Panc1 (cell line): ENCODE results near the gene MLST8. TPM values are rescaled to one million over a fixed set of nuclear protein-coding genes. Genes with fewer than 3 reads are reported as not detected.

Experiments used
- ATAC-seq: fragments of 200-7000 bp; cut with Tn5 transposase; 2 replicates; pipeline ENCODE4 v1.9.1; 2020; ENCODE audit warnings: mild to moderate bottlenecking, moderate library complexity
- BruUV-seq: library from RNA; stranded (reverse); fragments of 400-500 nt; replicated peaks from 2 replicates; lab custom pipeline; 2021; lab: Mats Ljungman, UMichigan
- CTCF ChIA-PET: fragments of 300-600 bp; sonication (Branson Sonifier 250); formaldehyde crosslinking; loops from one replicate; lab custom pipeline; 2022; ENCODE audit warnings: antibody characterized with exemption; lab: Charles Lee
- POLR2A ChIA-PET: fragments of 300-600 bp; sonication (Branson Sonifier 250); formaldehyde crosslinking; loops from one replicate; lab custom pipeline; 2022; ENCODE audit warnings: antibody characterized with exemption; lab: Charles Lee
- DNase-seq: peaks from one replicate; pipeline ENCODE4 v3.0.0-alpha.2; 2010; ENCODE audit warnings: low read depth, low spot score
- H3K27ac ChIP-seq: 2 replicates; pipeline ENCODE4 v1.5.1; 2011; ENCODE audit warnings: mild to moderate bottlenecking, low read length, inconsistent platforms
- H3K27me3 ChIP-seq: fragments of 200-500 bp; sonication (Bioruptor generic); 2 replicates; pipeline ENCODE4 v1.6.0; 2014; ENCODE audit warnings: low read length, inconsistent platforms; ENCODE audit not compliant: control insufficient read depth, insufficient read depth
- H3K36me3 ChIP-seq: fragments of 200-500 bp; sonication (Bioruptor generic); 2 replicates; pipeline ENCODE4 v1.5.1; 2014; ENCODE audit warnings: inconsistent platforms, mild to moderate bottlenecking, low read length, moderate library complexity; ENCODE audit not compliant: control insufficient read depth, insufficient read depth
- H3K4me1 ChIP-seq: 2 replicates; pipeline ENCODE4 v1.5.1; 2011; ENCODE audit warnings: inconsistent platforms, mild to moderate bottlenecking, low read length, moderate library complexity; ENCODE audit not compliant: control insufficient read depth, insufficient read depth
- H3K4me3 ChIP-seq, 2 experiments: 2 replicates each; pipeline ENCODE4 v1.5.1; 2011 to 2012; ENCODE audit warnings: low read depth in 2 of 2, low read length in 2 of 2, mild to moderate bottlenecking in 2 of 2, inconsistent platforms in 1 of 2, moderate library complexity in 1 of 2
- H3K9me3 ChIP-seq: fragments of 200-500 bp; sonication (Bioruptor generic); 2 replicates; pipeline ENCODE4 v1.5.1; 2014; ENCODE audit warnings: low read depth, mild to moderate bottlenecking, inconsistent platforms, low read length, moderate library complexity; ENCODE audit not compliant: control insufficient read depth, insufficient read depth
- POLR2AphosphoS5 ChIP-seq: IDR thresholded peaks from 2 replicates; pipeline ENCODE4 v1.6.1; 2012; ENCODE audit warnings: mild to moderate bottlenecking, low read depth, low read length, moderate library complexity
- SIN3A ChIP-seq: IDR thresholded peaks from 2 replicates; pipeline ENCODE4 v1.6.1; 2012; ENCODE audit warnings: low read depth, mild to moderate bottlenecking, low read length, moderate library complexity, borderline replicate concordance; ENCODE audit not compliant: insufficient read depth
- TCF7L2 ChIP-seq: IDR thresholded peaks from 2 replicates; pipeline ENCODE4 v1.6.1; 2011; ENCODE audit warnings: mild to moderate bottlenecking, low read depth, low read length, inconsistent platforms
- in situ Hi-C: cut with HindIII; loops from 2 replicates; pipeline ENCODE4 v1.10.0; 2016; ENCODE audit warnings: low sequenced_read_pairs, low pct_unique_long_range_greater_than_20kb
- intact Hi-C: fragments of 100-400 bp; cut with micrococcal nuclease; formaldehyde crosslinking; loops from one replicate; pipeline ENCODE4 v1.10.0; 2022; ENCODE audit not compliant: unreplicated experiment
- total RNA-seq: library from RNA; stranded (reverse); gene quantifications from one replicate; pipeline ENCODE4 v1.2.1, GENCODE V29; 2021; ENCODE audit not compliant: unreplicated experiment
- TF ChIP-seq, protein P1 (sequence below): fragments of 450-650 bp; IDR thresholded peaks from 2 replicates; pipeline ENCODE4 v1.5.1; 2017; ENCODE audit warnings: mild to moderate bottlenecking
- TF ChIP-seq, protein P2 (sequence below), 2 experiments: IDR thresholded peaks; 2 replicates each; pipeline ENCODE4 v1.6.1; 2011 to 2012; ENCODE audit warnings: low read depth in 2 of 2, control low read depth in 1 of 2, low read length in 1 of 2, mild to moderate bottlenecking in 1 of 2, moderate library complexity in 1 of 2; ENCODE audit not compliant: insufficient read depth in 1 of 2

Gene MLST8
- total RNA-seq, 1 experiment from 2014 or later, result 91.1 TPM

- no TSS peak for BruUV-seq
- ChIA-PET CTCF (no interaction called here), POLR2A (no interaction called here)
- DNase-seq, result no peak
- Histone ChIP-seq H3K4me3 (no peak overlapping the region), H3K9me3 (no peaks in the 10 kb centered on the region), H3K27ac (no peak overlapping the region), H3K27me3 (no peaks in the 10 kb centered on the region), H3K36me3 (peaks cover 2% of the 10 kb centered on the region), H3K4me1 (peaks cover 2% of the 10 kb centered on the region; the same call in 1 of the 2 replicates)
- peak; percentile 36 for ATAC-seq
- intact Hi-C loops, result no loop called here
- in situ Hi-C loops, result no loop called here
- TF ChIP-seq SIN3A, result no peak
- TF ChIP-seq TCF7L2, result no peak
- TF ChIP-seq, protein P1, sequence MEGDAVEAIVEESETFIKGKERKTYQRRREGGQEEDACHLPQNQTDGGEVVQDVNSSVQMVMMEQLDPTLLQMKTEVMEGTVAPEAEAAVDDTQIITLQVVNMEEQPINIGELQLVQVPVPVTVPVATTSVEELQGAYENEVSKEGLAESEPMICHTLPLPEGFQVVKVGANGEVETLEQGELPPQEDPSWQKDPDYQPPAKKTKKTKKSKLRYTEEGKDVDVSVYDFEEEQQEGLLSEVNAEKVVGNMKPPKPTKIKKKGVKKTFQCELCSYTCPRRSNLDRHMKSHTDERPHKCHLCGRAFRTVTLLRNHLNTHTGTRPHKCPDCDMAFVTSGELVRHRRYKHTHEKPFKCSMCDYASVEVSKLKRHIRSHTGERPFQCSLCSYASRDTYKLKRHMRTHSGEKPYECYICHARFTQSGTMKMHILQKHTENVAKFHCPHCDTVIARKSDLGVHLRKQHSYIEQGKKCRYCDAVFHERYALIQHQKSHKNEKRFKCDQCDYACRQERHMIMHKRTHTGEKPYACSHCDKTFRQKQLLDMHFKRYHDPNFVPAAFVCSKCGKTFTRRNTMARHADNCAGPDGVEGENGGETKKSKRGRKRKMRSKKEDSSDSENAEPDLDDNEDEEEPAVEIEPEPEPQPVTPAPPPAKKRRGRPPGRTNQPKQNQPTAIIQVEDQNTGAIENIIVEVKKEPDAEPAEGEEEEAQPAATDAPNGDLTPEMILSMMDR, result peak; percentile 51; the same call in 1 of the 2 replicates
- TF ChIP-seq, protein P2, sequence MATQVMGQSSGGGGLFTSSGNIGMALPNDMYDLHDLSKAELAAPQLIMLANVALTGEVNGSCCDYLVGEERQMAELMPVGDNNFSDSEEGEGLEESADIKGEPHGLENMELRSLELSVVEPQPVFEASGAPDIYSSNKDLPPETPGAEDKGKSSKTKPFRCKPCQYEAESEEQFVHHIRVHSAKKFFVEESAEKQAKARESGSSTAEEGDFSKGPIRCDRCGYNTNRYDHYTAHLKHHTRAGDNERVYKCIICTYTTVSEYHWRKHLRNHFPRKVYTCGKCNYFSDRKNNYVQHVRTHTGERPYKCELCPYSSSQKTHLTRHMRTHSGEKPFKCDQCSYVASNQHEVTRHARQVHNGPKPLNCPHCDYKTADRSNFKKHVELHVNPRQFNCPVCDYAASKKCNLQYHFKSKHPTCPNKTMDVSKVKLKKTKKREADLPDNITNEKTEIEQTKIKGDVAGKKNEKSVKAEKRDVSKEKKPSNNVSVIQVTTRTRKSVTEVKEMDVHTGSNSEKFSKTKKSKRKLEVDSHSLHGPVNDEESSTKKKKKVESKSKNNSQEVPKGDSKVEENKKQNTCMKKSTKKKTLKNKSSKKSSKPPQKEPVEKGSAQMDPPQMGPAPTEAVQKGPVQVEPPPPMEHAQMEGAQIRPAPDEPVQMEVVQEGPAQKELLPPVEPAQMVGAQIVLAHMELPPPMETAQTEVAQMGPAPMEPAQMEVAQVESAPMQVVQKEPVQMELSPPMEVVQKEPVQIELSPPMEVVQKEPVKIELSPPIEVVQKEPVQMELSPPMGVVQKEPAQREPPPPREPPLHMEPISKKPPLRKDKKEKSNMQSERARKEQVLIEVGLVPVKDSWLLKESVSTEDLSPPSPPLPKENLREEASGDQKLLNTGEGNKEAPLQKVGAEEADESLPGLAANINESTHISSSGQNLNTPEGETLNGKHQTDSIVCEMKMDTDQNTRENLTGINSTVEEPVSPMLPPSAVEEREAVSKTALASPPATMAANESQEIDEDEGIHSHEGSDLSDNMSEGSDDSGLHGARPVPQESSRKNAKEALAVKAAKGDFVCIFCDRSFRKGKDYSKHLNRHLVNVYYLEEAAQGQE (IDR thresholded peaks at IDR 0.05; ENCODE audit: insufficient read depth in 1 of 2, low read depth in 2 of 2, low read length in 1 of 2), result no peak
- TF ChIP-seq POLR2AphosphoS5, result no peak
These were observed 39.0 kb downstream of the MLST8 start for GRCh38 chr16:2244301-2244700.

- Histone ChIP-seq H3K36me3 (peaks cover 2% of the 10 kb centered on the region), H3K9me3 (no peaks in the 10 kb centered on the region), H3K4me3 (no peak overlapping the region), H3K4me1 (0 out of 2 replicates have a peak, but pooled peaks cover 3% of the 10 kb centered on the region), H3K27ac (no peak overlapping the region), H3K27me3 (no peaks in the 10 kb centered on the region)
- ChIA-PET CTCF (no interaction called here), POLR2A (no interaction called here)
- BruUV-seq, result no TSS peak
- TF ChIP-seq, protein P1, result no peak
- TF ChIP-seq TCF7L2 (no peak), SIN3A (no peak), POLR2AphosphoS5 (no peak)
- TF ChIP-seq, protein P2 (IDR thresholded peaks at IDR 0.05; ENCODE audit: insufficient read depth in 1 of 2, low read depth in 2 of 2, low read length in 1 of 2), result no peak
- DNase-seq, result no peak
- in situ Hi-C loops (no loop called here), intact Hi-C loops (no loop called here)
- ATAC-seq, result no peak
These were observed 39.9 kb downstream of the MLST8 start for GRCh38 chr16:2244926-2245795.
